HG03342 (cell line): ENCODE results near the gene NAV2.

Experiments used
- ATAC-seq: cut with Tn5 transposase; IDR thresholded peaks from one replicate; pipeline ENCODE4 v1.9.1; 2021; ENCODE audit warnings: mild to moderate bottlenecking, moderate library complexity; ENCODE audit not compliant: unreplicated experiment

NAV2 gene

GRCh38 chr11:20010851-20011225, 298.2 kb downstream of the NAV2 start:
- no peak for ATAC-seq

GRCh38 chr11:20011307-20011951, 298.8 kb downstream of the NAV2 start:
- no peak for ATAC-seq

- ATAC-seq, result no peak
Measured at GRCh38 chr11:20013346-20014066, 300.9 kb downstream of the NAV2 start.

- no peak for ATAC-seq
Measured at GRCh38 chr11:20014067-20014402, 301.4 kb downstream of the NAV2 start.

- ATAC-seq, result no peak
Measured at GRCh38 chr11:20015101-20015500, 302.5 kb downstream of the NAV2 start.

- no peak for ATAC-seq
Measured at GRCh38 chr11:20015529-20016427, 303.1 kb downstream of the NAV2 start.

- no peak for ATAC-seq
Measured at GRCh38 chr11:20016526-20016925, 303.9 kb downstream of the NAV2 start.

- ATAC-seq, result no peak
Measured at GRCh38 chr11:20017320-20017719, 304.7 kb downstream of the NAV2 start.

GRCh38 chr11:20020198-20020597, 307.6 kb downstream of the NAV2 start:
- ATAC-seq, result no peak

GRCh38 chr11:20020716-20021115, 308.1 kb downstream of the NAV2 start:
- ATAC-seq, result no peak

- ATAC-seq, result no peak
Measured at GRCh38 chr11:20021212-20021611, 308.6 kb downstream of the NAV2 start.

- ATAC-seq, result no peak
Measured at GRCh38 chr11:20021771-20022362, 309.2 kb downstream of the NAV2 start.

- ATAC-seq, result no peak
Measured at GRCh38 chr11:20022363-20023081, 309.9 kb downstream of the NAV2 start.

- ATAC-seq, result no peak
Measured at GRCh38 chr11:20023082-20023426, 310.4 kb downstream of the NAV2 start.

- no peak for ATAC-seq
Measured at GRCh38 chr11:20024172-20024935, 311.7 kb downstream of the NAV2 start.

GRCh38 chr11:20025332-20025840, 312.7 kb downstream of the NAV2 start:
- no peak for ATAC-seq

- no peak for ATAC-seq
Measured at GRCh38 chr11:20026629-20027555, 314.3 kb downstream of the NAV2 start.

GRCh38 chr11:20027556-20028013, 314.9 kb downstream of the NAV2 start:
- no peak for ATAC-seq

- ATAC-seq, result no peak
Measured at GRCh38 chr11:20029193-20029592, 316.6 kb downstream of the NAV2 start.
